IMR-90 (cell line): ENCODE data around the gene NR2C1.

Experiments
- CTCF ChIP-seq: conservative IDR thresholded peaks from 2 replicates; pipeline ENCODE4 v1.5.1; 2012; ENCODE audit warnings: mild to moderate bottlenecking, low read depth, low read length, improper control_type of control experiment
- POLR2A ChIP-seq: IDR thresholded peaks from 2 replicates; pipeline ENCODE4 v1.6.1; 2012; ENCODE audit warnings: mild to moderate bottlenecking, low read depth, low read length
- RFX5 ChIP-seq: IDR thresholded peaks from 2 replicates; pipeline ENCODE4 v1.8.0; 2012; ENCODE audit warnings: low read depth, mild to moderate bottlenecking, low read length, moderate library complexity

GRCh38 chr12:94979941-94980340, 93.5 kb downstream of the NR2C1 start:
- no peak for TF ChIP-seq RFX5
- TF ChIP-seq CTCF, result no peak
- no peak for TF ChIP-seq POLR2A
